GM10847 (cell line): ENCODE results near the gene FGFR2.

Source experiments
- POLR2A ChIP-seq: IDR thresholded peaks from 2 replicates; pipeline ENCODE4 v1.6.1; 2011; ENCODE audit not compliant: insufficient read length; ENCODE audit errors: extremely low read depth

Gene FGFR2

DNA sequence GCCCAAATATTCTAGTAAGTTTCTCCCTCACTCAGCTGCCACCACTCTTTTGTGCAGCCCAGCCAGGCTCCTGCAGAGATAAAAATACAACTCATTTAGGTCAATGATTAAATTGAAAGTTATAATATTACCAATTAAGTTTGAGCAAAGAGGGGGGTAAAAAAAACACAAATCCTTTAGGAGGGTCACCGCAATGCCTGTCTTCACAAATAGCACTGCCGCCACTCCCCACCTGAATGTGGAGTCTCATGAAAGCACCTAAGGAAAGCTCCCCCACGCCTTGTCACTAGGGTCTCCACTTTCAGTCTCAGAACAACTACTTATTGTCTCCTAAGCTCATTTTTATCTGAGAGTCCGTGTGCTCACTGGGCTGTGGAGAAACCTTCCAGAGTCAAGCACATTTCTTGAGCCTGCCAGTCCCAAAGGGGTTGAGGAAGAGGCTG, 148.7 kb downstream of the FGFR2 start:
- no peak for TF ChIP-seq POLR2A

DNA sequence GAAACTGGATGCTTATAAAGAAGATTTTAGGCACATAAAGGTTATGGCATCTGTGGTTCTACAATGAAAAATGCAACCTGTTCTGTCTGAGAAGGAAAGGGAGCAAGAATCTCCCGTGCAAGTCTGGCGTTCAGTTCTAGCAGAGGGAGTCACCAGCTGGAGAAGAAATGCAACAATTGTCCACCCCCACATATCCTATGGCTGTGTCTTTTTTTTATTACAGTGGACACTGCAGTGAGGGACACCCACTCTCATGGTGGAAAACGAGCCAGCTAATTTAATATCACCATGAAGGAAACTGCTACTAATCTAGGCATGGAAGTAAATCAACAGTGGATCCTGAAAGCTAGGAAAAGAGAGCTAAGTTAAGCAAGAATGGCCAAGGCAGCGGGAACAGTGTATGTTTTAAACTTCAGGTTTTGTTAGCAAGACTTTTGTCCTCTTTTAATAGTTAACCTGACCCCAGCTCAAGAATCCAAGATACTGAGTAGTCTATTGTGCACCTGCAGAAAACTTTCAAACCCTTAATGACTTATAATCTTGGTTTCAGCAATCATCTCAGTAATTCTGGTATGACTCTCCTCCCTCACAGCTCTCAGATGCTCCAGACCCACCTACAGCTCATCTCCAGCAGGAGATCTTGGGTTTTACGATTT, 149.3 kb downstream of the FGFR2 start:
- TF ChIP-seq POLR2A = no peak

DNA sequence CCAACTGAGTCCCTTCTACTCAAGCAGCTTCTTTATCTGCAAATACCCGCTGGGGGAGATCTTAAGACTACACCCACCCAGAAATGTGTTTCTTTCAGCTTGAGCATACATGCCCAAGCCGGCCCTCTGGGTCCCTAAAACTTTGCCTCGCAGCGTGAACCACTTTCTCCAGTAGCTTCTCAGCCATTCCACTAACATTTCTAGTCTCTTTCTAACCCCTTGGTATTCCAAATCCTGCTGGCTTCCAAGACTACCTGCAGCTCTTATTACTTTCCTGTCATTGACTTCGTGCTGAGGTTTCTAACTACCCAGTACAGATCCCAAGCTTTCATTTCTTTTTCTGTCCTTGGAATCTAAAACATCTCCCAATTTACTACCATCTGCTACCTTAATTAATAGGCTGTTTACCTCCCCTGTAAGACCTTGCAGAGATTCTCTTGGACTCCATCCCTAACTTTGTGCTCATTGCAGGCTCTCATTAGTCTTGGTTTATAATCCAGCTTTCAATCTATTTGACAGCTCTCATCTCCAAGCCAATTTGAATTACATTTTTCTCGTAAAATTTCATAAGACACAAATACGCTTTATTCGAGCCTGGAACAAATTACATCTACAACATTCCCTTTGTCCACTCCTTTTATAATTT, 153.6 kb downstream of the FGFR2 start:
- no peak for TF ChIP-seq POLR2A

DNA sequence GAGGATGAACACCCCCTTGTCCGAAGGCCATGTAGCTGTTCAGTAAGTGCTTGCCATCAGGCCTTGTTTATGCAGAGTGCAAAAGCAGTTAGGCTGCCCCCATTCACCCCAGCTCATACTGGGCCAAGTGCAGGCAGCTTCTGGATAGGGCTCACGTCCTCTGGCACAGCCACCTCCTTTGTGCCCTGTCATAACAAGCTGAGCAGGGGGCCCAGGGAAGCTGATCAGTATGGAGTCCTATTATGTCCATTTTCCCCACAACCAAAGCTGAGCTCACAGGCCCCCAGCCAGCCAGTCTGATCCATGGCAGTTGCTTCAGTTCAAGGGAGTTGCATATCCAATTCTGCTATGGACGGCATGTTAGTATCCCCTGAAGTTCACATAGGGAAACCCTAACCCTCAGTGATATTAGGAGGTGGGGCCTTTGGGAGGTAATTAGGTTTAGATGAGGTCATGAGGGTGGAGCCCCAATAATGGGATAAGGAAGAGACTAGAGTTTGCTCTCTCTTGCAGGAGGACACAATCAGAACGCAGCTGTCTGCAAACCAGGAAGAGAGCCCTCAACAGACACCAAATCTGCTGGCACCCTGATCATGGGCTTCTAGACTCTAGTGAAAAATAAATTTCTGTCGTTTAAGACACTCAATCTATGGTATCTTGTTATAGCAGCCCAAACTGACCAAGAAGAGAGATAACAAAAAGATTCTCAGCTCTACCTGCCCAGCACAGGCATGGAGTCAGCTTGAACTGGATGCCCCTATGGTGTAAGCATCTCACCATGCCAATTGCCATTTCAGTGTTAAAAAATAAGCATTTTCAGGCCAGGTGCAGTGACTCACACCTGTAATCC, 155.9 kb downstream of the FGFR2 start:
- TF ChIP-seq POLR2A = no peak

DNA sequence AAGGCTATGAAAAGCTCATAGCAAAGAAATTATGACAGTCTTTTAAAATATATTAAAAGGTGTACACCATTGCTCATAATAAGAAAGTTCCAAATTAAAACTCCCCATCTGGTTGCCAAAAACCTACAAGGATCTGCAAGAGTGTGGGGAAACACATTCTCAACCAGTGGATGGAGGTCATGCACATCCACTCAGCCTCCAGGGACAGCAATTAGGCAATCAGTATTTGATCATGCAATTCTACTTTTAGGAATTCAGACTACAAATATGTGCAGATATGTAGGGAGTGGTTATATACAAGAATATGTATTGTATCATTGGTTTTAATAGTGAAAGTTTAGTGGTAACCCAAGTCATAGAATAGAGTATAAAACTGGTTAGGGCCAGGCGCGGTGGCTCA, 157.8 kb downstream of the FGFR2 start:
- TF ChIP-seq POLR2A = no peak

DNA sequence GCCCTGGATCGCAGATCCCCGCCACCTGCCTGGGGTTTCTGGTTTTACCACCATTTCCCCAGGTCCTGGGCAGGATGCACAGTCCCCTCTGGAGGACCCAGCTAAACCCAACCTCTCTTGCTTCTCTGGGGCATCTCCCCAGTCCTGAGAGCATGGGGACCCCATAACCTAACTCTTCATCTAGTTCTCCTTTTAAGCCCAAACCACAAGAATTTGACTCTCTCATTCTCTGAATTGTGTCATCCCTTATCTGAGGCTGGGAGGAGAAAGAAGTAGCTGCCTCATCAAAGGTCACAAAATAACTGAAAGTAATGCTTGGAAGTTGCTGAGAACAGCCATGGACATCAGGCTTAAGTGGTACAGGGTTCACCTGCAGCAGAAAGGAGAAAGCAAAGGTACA, 159.9 kb downstream of the FGFR2 start:
- no peak for TF ChIP-seq POLR2A

DNA sequence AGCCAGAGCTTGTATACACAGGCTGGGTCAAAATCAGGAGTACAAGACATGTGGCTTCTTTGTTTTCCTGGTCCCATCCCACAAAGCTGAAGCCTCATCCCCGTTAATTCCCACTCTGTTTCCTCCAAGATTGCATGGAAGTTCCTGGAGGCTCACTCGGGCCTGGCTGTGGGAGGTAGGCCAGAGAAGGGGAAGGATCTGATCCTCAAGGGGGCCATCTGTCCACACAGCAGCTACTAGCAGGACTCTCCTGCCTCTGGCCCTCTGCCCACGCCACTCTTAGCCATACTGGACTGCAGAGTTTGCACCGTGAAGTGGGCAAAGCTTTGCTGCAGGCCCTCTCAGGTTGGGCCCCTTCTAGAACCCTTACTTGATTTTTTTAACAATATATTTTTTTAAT, 160.6 kb downstream of the FGFR2 start:
- no peak for TF ChIP-seq POLR2A

DNA sequence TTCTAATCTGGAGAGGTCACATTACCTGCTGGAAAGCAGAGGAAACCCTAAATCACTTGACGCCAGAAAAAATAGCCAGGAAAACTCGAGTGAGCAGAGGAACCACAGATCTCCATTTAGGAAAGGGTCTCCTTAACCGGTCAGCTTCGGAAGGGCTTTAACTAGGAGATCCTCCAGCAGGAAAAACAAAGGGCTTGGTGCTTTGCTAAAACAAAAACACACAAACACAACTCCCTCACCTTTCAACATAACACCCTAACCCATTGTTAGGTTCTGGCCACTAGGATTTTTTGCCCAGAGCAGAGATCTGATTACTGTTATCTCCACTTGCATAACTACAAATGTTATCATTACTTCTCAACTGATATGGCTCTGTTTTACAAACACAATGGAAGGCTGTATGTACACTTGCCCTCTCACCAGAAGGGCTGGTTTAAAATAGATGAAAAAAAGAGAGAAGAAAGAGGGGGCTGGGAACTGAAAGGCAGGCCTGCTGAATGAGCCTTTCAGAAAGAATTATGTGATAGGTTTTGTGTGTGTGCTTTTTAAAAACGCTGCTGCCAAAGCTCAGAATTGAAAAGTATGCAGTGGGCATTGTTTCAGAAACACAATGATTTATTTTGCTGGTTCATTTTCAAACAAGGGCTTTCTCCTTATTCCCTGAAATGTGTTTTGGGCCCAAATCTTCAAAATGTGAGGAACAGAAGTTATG, 161.5 kb downstream of the FGFR2 start:
- no peak for TF ChIP-seq POLR2A

DNA sequence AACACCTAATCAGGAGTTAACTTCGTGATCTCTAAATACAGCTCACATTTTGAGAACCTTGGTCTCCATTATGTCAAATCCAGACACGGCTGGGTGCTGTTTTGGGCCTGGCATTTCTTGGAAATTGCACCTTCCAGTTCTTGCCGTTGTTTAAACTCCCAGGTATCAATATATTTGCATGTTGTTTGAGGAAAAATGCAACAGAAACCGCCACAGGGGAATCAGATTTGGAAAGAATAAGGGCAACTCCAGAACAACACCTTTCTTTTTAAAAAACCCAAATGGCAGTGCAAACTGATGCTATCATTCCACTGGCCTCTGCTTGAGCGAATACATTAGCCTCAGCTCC, 162.0 kb downstream of the FGFR2 start:
- no peak for TF ChIP-seq POLR2A

DNA sequence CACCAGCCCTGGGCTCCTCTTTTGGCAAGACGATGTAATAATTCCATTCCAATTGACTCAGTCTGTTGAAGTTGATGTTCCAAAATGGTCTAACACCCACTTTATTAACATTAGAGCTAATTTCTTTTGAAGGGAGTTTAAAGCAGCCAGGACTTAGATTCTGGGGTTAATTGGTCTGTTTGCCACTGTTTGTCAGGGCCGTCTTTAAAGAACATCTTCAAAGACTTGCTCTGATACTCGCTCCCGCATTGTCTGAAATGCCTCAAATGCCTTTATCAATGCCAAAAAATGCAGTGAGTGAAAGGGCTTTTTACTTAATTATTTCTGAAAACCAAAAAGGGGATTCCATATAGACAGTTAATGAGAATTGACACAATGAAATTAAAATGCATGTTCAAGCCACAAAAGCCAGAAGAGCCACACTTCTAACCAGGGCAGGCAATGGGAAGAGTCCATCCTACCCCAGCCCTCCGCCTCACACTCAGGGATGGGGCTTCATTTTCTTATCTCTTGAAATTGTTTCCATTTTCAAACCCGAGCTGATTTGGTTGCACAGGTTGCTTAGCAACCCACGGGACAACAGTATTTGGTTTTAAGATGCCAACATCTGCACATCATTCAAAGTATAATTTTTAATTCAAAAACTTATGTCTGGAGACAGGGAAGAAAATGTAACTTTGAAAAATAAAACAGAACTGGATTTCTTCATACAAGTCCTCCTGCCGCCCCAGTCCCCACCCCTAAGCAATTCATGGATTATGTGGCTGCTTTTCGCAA, 163.0 kb downstream of the FGFR2 start:
- no peak for TF ChIP-seq POLR2A

DNA sequence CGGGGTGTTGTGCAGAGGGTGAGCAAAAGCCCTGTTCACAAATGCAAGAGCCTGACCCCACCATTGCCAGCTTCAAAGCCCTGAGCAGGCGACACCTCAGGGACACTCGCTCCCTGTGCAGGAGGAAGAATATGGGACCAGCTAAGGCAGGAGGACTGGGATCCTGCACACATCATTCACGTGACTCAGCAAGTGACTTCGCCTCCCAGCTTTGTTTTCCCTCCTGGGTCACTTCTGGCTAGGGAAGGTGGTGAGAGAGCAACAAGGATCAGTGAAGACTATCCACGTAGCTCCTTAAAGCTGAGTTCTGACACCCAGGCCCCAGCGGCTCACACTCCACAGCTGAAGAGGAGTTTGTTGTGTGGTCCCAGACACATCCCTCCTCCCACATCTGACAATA, 164.3 kb downstream of the FGFR2 start:
- no peak for TF ChIP-seq POLR2A

DNA sequence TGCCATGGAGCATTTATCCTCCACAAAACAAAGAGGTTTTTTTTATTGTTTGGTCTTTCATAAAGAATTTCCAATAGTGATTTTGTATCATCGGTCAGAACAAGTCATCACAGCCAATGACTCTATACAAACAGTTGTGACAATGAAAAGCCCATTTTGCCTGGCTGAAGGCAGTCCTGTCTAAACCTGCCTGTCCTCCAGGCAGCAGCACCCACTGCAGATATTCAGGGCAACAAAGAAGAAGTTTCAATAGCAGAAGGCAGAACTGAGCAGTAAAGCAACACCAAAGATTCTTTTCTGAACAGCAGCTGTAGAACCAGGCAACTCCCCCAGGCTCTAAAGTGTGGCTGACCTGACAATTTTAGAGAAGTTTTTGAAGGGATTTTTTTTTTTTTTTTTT, 169.4 kb downstream of the FGFR2 start:
- TF ChIP-seq POLR2A = no peak
